Measurements from ENCODE around the gene ANO10. TPM values are rescaled to one million over a fixed set of nuclear protein-coding genes. Genes with fewer than 3 reads are reported as not detected.

Gene ANO10
- total and polyA plus RNA-seq, 10 donors, result 2.6 to 21.7 (median 16.6) TPM

DNA sequence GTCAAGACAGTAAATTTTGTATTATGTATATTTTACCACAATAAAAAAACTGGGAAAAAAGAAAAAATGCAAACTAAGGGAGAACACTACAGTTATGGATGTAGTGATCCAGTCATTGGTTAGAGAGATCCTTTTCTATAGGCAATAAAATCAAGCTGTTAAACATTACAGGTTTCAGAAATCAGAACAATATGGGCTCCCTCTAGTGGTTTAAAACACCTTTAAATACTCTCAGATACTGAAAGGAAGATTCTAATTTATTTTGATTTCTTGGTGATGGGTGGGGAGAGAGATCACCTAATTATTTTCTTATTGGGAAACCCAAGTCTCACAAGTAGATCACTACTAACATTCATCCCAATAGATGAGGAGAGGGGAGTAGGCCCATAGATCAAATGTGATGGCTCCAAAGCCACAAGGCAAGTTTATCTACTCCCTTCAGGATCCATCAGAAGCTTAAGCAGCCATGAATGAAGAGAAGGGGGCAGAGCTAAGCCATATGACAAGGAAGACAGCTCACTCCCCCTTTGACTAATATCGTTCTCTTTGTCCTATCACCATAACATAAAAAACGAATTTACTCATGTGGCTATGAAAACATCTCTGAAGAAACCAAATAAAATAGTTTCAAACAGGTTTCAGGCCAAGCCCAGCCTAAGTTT is 118.6 kb downstream of the ANO10 start:
- WGBS, 5 donors, result 51 to 75% (median 57%) methylated on average over 2 of the region's 2 CpGs
- Histone ChIP-seq H3K36me3 (no peaks in the 10 kb centered on the region), H3K4me1 (peaks cover 6 to 41% (median 23%) of the 10 kb centered on the region in 6 donors), H3K27ac (no peak overlapping the region), H3K9me3 (no peaks in the 10 kb centered on the region), H3K4me3 (no peak overlapping the region), H3K27me3 (replicated peaks in 1 of 7) (no peaks in the 10 kb centered on the region)
- TF ChIP-seq POLR2AphosphoS5 (IDR thresholded peaks at IDR 0.05), result no peak
- TF ChIP-seq CTCF (IDR thresholded peaks at IDR 0.05 in 8 of 11, conservative IDR thresholded peaks at IDR 0.05 in 3 of 11), result peak in 10 of 11 experiments; percentile 11 to 65 (median 52)
- no peak for TF ChIP-seq POLR2A (IDR thresholded peaks at IDR 0.05)
- intact Hi-C loops (cut with DNase I; ENCODE audit: low total_unique reads), result loop anchor here (5.0 to 10.0 kb wide), 3 partner anchors 108 to 341 kb away; no protein-coding TSS in a partner anchor
- no peak for DNase-seq

DNA sequence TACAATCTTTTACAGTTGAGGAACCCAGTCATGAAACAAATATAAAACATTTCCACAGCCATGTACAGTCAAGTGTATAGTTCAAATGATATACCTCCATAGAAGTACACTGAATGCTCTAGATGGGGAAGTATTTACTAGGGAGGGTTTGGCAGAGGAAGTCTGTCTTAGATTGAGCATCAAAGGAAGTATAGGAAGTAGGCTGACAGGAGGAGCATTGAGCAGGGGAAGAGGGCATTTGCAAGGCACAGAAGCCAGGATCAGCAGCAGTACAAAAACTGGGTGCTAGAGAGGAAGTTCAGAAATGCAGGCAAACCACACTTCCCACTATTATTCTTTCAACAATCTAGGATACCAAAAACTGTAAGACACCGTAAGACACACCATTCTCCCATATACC is 122.6 kb downstream of the ANO10 start:
- Histone ChIP-seq H3K4me3 (no peak overlapping the region), H3K27me3 (replicated peaks in 1 of 7) (no peaks in the 10 kb centered on the region), H3K27ac (peak overlapping the region in 7 of 8 donors; percentile 3 to 56 (median 40)), H3K9me3 (no peaks in the 10 kb centered on the region), H3K4me1 (peaks cover 6 to 51% (median 23%) of the 10 kb centered on the region in 6 donors), H3K36me3 (no peaks in the 10 kb centered on the region)
- TF ChIP-seq POLR2A (IDR thresholded peaks at IDR 0.05), result no peak
- no peak for TF ChIP-seq CTCF (IDR thresholded peaks at IDR 0.05 in 8 of 11, conservative IDR thresholded peaks at IDR 0.05 in 3 of 11)
- TF ChIP-seq POLR2AphosphoS5 (IDR thresholded peaks at IDR 0.05), result peak in 1 of 3 donors; percentile 8
- intact Hi-C loops (cut with DNase I; ENCODE audit: low total_unique reads), result no loop called here
- WGBS, 5 donors, result 20 to 50% (median 43%) methylated on average over 1 of the region's 1 CpG
- no peak for DNase-seq

GRCh38 chr3:43497905-43498365 is 123.9 kb downstream of the ANO10 start:
- DNase-seq, result no peak
- TF ChIP-seq CTCF (IDR thresholded peaks at IDR 0.05 in 8 of 11, conservative IDR thresholded peaks at IDR 0.05 in 3 of 11) (no peak), POLR2A (IDR thresholded peaks at IDR 0.05) (no peak), POLR2AphosphoS5 (IDR thresholded peaks at IDR 0.05) (no peak)
- Histone ChIP-seq H3K9me3 (peaks cover 0 to 2% (median 0%) of the 10 kb centered on the region in 8 donors), H3K27ac (peak overlapping the region in 3 of 8 donors; percentile 9 to 56 (median 52)), H3K4me1 (peaks cover 6 to 44% (median 22%) of the 10 kb centered on the region in 6 donors), H3K4me3 (no peak overlapping the region), H3K36me3 (no peaks in the 10 kb centered on the region), H3K27me3 (replicated peaks in 1 of 7) (no peaks in the 10 kb centered on the region)
- intact Hi-C loops (cut with DNase I; ENCODE audit: low total_unique reads), result no loop called here
- WGBS, 5 donors, result 77 to 100% (median 95%) methylated on average over 1 of the region's 1 CpG

GRCh38 chr3:43497422-43497821 is 124.4 kb downstream of the ANO10 start:
- DNase-seq, result no peak
- peaks cover 6 to 39% (median 17%) of the 10 kb centered on the region in 6 donors for H3K4me1 ChIP-seq
- peaks cover 0 to 7% (median 0%) of the 10 kb centered on the region in 8 donors for H3K9me3 ChIP-seq
- H3K4me3 ChIP-seq, result no peak overlapping the region
- no peaks in the 10 kb centered on the region for H3K36me3 ChIP-seq
- TF ChIP-seq POLR2A (IDR thresholded peaks at IDR 0.05) (no peak), POLR2AphosphoS5 (IDR thresholded peaks at IDR 0.05) (no peak), CTCF (IDR thresholded peaks at IDR 0.05 in 8 of 11, conservative IDR thresholded peaks at IDR 0.05 in 3 of 11) (no peak)
- H3K27ac ChIP-seq, result peak overlapping the region in 4 of 8 donors; percentile 8 to 34 (median 18)
- no peaks in the 10 kb centered on the region for H3K27me3 ChIP-seq (replicated peaks in 1 of 7)
- intact Hi-C loops (cut with DNase I; ENCODE audit: low total_unique reads), result no loop called here

Data from spleen (tissue), 11 donors.